Subcutaneous abdominal adipose tissue (tissue), 5 donors: Measurements from ENCODE around the gene MAML2.

Experiments used
- H3K27ac ChIP-seq: one replicate; pipeline ENCODE4 v1.7.0; 2013; ENCODE audit warnings: low read depth, mild to moderate bottlenecking, inconsistent platforms, low read length, moderate library complexity
- H3K27me3 ChIP-seq, 5 donors: one replicate each; pipeline ENCODE4 v1.7.0; 2013; ENCODE audit warnings: low read length in 5 of 5, inconsistent platforms in 1 of 5; ENCODE audit not compliant: control insufficient read depth in 5 of 5, insufficient read depth in 4 of 5
- H3K36me3 ChIP-seq, 5 donors: one replicate each; pipeline ENCODE4 v1.7.0; 2013; ENCODE audit warnings: low read length in 5 of 5; ENCODE audit not compliant: control insufficient read depth in 5 of 5, insufficient read depth in 5 of 5
- H3K4me1 ChIP-seq, 5 donors: one replicate each; pipeline ENCODE4 v1.7.0; 2013; ENCODE audit warnings: low read length in 5 of 5, mild to moderate bottlenecking in 3 of 5, moderate library complexity in 1 of 5; ENCODE audit not compliant: control insufficient read depth in 5 of 5, insufficient read depth in 5 of 5
- H3K4me3 ChIP-seq, 5 donors: one replicate each; pipeline ENCODE4 v1.7.0; 2013; ENCODE audit warnings: low read length in 5 of 5, low read depth in 1 of 5
- H3K9ac ChIP-seq, 5 donors: one replicate each; pipeline ENCODE4 v1.7.0; 2013; ENCODE audit warnings: low read length in 5 of 5, mild to moderate bottlenecking in 4 of 5, moderate library complexity in 3 of 5
- H3K9me3 ChIP-seq, 5 donors: one replicate each; pipeline ENCODE4 v1.7.0; 2013; ENCODE audit warnings: low read length in 5 of 5; ENCODE audit not compliant: control insufficient read depth in 5 of 5
- donor health status: healthy.
- donor health status: healthy.
- donor health status: healthy.
- donor health status: healthy.
- donor health status: healthy.

Gene MAML2

GRCh38 chr11:96052921-96053651 lies 289.9 kb downstream of the MAML2 start:
- peaks cover 0 to 26% (median 20%) of the 10 kb centered on the region in 5 donors for H3K4me1 ChIP-seq

DNA sequence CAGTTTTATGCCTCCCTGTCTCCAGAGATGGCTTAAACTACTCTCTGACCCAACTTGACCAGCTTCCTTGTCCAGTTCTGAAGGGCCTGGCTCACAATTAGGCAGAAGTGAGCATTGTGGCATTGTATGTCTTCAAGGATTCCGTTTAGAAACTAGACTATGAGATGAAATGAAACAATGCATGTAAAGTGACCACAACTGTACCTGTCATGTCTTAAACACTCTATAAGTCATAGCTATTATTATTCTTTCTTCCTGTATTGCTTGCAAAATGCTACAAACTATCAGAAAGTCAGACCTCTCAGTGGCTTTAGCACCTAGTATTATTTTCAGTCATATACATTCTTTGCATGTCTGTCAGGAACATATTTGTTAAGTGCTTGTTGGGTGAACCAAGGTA lies 291.2 kb downstream of the MAML2 start:
- H3K36me3 ChIP-seq, result no peaks in the 10 kb centered on the region
- H3K4me3 ChIP-seq, result no peak overlapping the region
- no peaks in the 10 kb centered on the region for H3K27me3 ChIP-seq
- H3K4me1 ChIP-seq, result peaks cover 0 to 28% (median 20%) of the 10 kb centered on the region in 5 donors
- no peak overlapping the region for H3K27ac ChIP-seq
- no peaks in the 10 kb centered on the region for H3K9me3 ChIP-seq
- H3K9ac ChIP-seq, result no peak overlapping the region

More at GRCh38 chr11:96052921-96053651, 289.9 kb downstream of the MAML2 start:
- Histone ChIP-seq H3K9ac (no peak overlapping the region), H3K9me3 (no peaks in the 10 kb centered on the region), H3K36me3 (no peaks in the 10 kb centered on the region), H3K27me3 (no peaks in the 10 kb centered on the region), H3K4me3 (no peak overlapping the region), H3K27ac (no peak overlapping the region)

DNA sequence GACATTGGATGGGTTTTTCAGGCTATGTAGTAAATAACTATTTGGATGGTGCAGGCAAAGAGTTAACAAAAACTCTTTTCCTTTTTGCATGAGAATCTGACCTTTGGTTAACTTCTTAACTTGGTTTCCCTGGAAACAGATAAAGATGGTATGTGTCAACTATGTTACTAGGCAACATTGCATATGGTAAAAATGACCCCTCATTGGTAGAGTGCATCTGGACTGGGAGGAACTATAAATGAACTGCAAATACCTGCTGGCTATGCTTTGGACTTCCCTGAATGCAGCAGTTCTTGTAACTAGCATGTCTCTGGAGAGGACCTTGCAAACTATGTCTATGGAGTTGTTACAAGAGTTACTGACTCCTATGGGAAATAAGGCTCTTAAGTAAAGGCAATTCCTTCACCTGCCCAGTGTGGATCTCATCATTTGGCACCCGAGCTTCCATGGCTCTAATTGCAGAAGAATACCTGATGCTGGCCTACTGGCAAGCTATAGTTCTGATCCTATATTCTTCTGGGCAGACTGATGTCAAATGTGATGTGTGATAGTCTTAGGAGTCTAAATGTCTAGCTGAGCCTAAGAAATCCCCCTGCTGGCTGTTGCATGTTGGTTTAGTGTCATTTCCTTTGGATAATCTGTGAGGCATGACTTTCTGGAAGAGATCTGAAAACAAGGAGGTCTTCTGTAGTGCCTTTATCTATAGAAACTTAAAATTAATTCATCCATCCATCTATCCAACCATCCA lies 292.4 kb downstream of the MAML2 start:
- Histone ChIP-seq H3K4me3 (no peak overlapping the region), H3K9ac (no peak overlapping the region), H3K27me3 (no peaks in the 10 kb centered on the region), H3K4me1 (peaks cover 0 to 40% (median 28%) of the 10 kb centered on the region in 5 donors), H3K36me3 (no peaks in the 10 kb centered on the region), H3K9me3 (no peaks in the 10 kb centered on the region), H3K27ac (peak overlapping the region; percentile 6)

GRCh38 chr11:96049426-96049825 lies 293.6 kb downstream of the MAML2 start:
- Histone ChIP-seq H3K9me3 (no peaks in the 10 kb centered on the region), H3K27me3 (no peaks in the 10 kb centered on the region), H3K27ac (no peak overlapping the region), H3K4me1 (peaks cover 0 to 38% (median 26%) of the 10 kb centered on the region in 5 donors), H3K4me3 (no peak overlapping the region), H3K36me3 (no peaks in the 10 kb centered on the region), H3K9ac (no peak overlapping the region)

- peak overlapping the region; percentile 11 to 84 (median 48) for H3K9ac ChIP-seq
Measured at GRCh38 chr11:96045622-96046456, 297.2 kb downstream of the MAML2 start.

DNA sequence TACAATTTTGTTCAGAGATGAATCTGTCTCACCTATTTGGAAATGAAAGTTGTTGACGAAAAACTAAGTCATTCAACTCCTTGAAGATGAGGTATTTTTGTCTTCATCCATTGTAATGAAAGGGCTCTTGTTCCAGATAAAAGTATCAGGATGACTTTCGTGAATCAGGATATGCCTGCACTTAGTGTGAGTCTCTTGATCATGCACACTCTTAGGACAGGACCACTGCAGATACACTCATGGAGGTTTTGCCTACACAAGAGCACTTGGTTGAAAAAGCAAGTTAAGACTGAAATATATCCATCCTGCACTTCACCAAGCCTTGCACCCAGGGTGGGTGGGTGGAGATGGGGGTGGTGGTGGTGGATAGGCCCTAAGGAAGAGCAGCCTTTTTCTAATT lies 298.2 kb downstream of the MAML2 start:
- Histone ChIP-seq H3K27ac (peak overlapping the region; percentile 97), H3K4me1 (peaks cover 0 to 24% (median 20%) of the 10 kb centered on the region in 5 donors), H3K4me3 (no peak overlapping the region), H3K36me3 (no peaks in the 10 kb centered on the region), H3K9me3 (no peaks in the 10 kb centered on the region), H3K27me3 (no peaks in the 10 kb centered on the region), H3K9ac (no peak overlapping the region)

More at GRCh38 chr11:96045622-96046456, 297.2 kb downstream of the MAML2 start:
- no peaks in the 10 kb centered on the region for H3K9me3 ChIP-seq
- H3K4me1 ChIP-seq, result peaks cover 0 to 33% (median 30%) of the 10 kb centered on the region in 5 donors
- peak overlapping the region; percentile 41 to 76 (median 51) for H3K4me3 ChIP-seq
- H3K27ac ChIP-seq, result peak overlapping the region; percentile 97
- no peaks in the 10 kb centered on the region for H3K27me3 ChIP-seq
- H3K36me3 ChIP-seq, result no peaks in the 10 kb centered on the region

DNA sequence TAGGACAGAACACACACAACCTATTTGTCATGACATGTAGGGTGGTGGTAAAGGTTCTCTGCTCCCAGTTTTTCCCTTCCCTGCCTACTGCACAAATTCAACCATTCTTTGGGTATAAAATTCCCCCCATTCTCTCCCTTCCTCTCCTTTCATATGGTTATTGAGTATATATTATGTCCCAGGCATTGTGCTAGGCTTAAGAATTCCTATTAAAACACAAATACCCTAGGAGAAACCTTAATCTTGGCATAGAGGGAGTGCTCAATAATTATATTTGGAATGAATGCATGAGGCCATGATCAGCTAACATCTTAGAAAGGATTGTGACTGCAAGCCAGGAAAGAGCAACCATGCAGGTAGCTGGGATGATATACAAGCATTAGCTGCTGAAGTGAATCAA lies 298.7 kb downstream of the MAML2 start:
- Histone ChIP-seq H3K4me3 (no peak overlapping the region), H3K36me3 (no peaks in the 10 kb centered on the region), H3K27me3 (no peaks in the 10 kb centered on the region), H3K9me3 (no peaks in the 10 kb centered on the region), H3K4me1 (peaks cover 0 to 24% (median 20%) of the 10 kb centered on the region in 5 donors), H3K27ac (peak overlapping the region; percentile 97), H3K9ac (no peak overlapping the region)

DNA sequence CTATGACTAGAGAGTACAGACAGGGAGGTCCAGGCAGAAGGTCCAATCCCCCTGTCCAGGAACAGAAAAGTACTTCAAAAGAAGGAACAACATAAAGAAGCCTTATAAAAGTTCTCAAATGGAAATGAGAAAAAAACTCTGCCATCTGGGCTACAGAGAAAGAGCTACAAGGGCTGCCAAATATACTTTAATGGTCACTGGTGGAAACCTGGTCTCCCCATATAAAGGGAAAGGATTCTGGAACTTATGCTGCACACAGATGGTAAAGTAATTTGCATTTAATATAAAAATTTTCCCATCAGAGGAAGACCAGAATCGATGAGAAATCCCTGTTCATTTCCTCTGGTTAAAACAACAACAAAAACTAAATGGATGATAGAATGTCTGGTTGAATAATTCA lies 299.7 kb downstream of the MAML2 start:
- H3K4me3 ChIP-seq, result no peak overlapping the region
- H3K27ac ChIP-seq, result no peak overlapping the region
- H3K4me1 ChIP-seq, result peaks cover 0 to 24% (median 20%) of the 10 kb centered on the region in 5 donors
- H3K27me3 ChIP-seq, result no peaks in the 10 kb centered on the region
- H3K9ac ChIP-seq, result peak overlapping the region in 1 of 5 donors; percentile 37
- H3K36me3 ChIP-seq, result no peaks in the 10 kb centered on the region
- no peaks in the 10 kb centered on the region for H3K9me3 ChIP-seq

GRCh38 chr11:96038046-96038445 lies 304.9 kb downstream of the MAML2 start:
- H3K4me3 ChIP-seq, result no peak overlapping the region
- peaks cover 0 to 38% (median 33%) of the 10 kb centered on the region in 5 donors for H3K4me1 ChIP-seq
- no peak overlapping the region for H3K9ac ChIP-seq
- H3K27me3 ChIP-seq, result no peaks in the 10 kb centered on the region
- no peaks in the 10 kb centered on the region for H3K36me3 ChIP-seq
- H3K9me3 ChIP-seq, result peaks cover 0 to 2% (median 0%) of the 10 kb centered on the region in 5 donors
- H3K27ac ChIP-seq, result no peak overlapping the region
